Gastrocnemius medialis (tissue), 4 donors: ENCODE measurements around the gene TRIM44.

ENCODE experiments used
- POLR2A ChIP-seq, 2 donors: fragments of 450-650 bp; IDR thresholded peaks; one replicate each; pipeline ENCODE4 v1.6.1; 2017; ENCODE audit warnings: antibody characterized with exemption in 2 of 2, mild to moderate bottlenecking in 2 of 2, moderate library complexity in 2 of 2
- TF ChIP-seq, protein P1 (sequence below), 5 experiments: fragments of 450-650 bp in 3 of 5; fragments of 200-600 bp in 2 of 5; sonication (generic) in 2 of 5; IDR thresholded peaks in 4 of 5; conservative IDR thresholded peaks in 1 of 5; 1 replicate in 4 of 5; 2 replicates in 1 of 5; pipeline ENCODE4 v1.5.1; 2016 to 2019; ENCODE audit warnings: antibody characterized with exemption in 5 of 5, mild to moderate bottlenecking in 3 of 5, moderate library complexity in 3 of 5

DNA sequence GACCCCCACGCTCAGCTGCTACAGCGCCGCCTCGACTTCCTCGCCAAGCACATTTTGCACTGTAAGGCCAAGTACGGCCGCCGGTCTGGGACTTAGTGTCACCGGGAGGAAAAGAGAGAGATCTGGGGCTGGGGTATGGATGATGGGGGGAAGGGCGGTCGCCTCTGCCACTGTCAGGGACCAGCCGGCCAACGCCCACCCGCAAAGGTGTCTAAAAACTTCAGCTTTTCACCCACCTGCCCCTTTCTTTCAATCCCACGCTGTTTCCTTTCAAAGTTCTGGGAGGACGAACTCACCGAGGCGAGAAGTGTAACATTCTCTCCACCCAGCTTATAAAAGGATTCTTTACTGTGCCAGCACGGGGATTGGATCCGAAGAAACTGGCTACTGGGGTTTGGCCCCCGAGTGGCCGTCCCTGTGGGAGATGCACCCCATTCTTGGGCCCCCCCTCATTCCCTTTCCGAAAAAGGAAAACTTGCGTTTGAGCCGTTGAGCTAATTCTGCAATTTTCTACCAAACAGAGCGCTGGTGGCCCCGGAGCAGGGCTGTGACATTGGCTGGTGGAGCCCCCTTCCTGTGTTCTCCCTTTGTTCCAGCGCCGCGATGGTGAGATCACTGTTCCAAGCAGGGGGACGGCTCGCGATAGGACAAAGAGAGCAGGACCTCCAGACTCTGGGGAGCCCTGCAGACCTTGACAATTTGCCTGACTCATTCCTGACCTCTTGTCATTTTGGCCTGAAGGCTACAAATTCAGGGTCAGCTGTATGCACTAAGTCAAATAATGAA, 42.5 kb upstream of the TRIM44 start:
- TF ChIP-seq, protein P1, sequence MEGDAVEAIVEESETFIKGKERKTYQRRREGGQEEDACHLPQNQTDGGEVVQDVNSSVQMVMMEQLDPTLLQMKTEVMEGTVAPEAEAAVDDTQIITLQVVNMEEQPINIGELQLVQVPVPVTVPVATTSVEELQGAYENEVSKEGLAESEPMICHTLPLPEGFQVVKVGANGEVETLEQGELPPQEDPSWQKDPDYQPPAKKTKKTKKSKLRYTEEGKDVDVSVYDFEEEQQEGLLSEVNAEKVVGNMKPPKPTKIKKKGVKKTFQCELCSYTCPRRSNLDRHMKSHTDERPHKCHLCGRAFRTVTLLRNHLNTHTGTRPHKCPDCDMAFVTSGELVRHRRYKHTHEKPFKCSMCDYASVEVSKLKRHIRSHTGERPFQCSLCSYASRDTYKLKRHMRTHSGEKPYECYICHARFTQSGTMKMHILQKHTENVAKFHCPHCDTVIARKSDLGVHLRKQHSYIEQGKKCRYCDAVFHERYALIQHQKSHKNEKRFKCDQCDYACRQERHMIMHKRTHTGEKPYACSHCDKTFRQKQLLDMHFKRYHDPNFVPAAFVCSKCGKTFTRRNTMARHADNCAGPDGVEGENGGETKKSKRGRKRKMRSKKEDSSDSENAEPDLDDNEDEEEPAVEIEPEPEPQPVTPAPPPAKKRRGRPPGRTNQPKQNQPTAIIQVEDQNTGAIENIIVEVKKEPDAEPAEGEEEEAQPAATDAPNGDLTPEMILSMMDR (IDR thresholded peaks at IDR 0.05 in 4 of 5, conservative IDR thresholded peaks at IDR 0.05 in 1 of 5): no peak
- TF ChIP-seq POLR2A (IDR thresholded peaks at IDR 0.05): no peak
